Loucy (cell line): ENCODE measurements around the gene PKP4.
"Not testable (repeated sequence)": the region's sequence is repeated elsewhere in the genome, so short reads cannot be mapped to it uniquely, and the experiment has no call there.

ENCODE experiments used
- H2AFZ ChIP-seq: fragments of 200-600 bp; sonication (generic); 2 replicates; pipeline ENCODE4 v1.6.0; 2016; ENCODE audit warnings: antibody characterized with exemption, mild to moderate bottlenecking, low read length, moderate library complexity
- H3F3A ChIP-seq: fragments of 200-600 bp; 2 replicates; pipeline ENCODE4 v1.6.0; 2016; ENCODE audit warnings: antibody characterized with exemption, low read depth, mild to moderate bottlenecking
- H3K27me3 ChIP-seq: fragments of 200-600 bp; sonication (generic); 2 replicates; pipeline ENCODE4 v1.6.1; 2014; ENCODE audit warnings: low read length, mild to moderate bottlenecking; ENCODE audit not compliant: insufficient read depth, poor library complexity, severe bottlenecking
- H3K36me3 ChIP-seq: fragments of 200-600 bp; sonication (generic); 2 replicates; pipeline ENCODE4 v1.6.1; 2016; ENCODE audit warnings: low read length; ENCODE audit not compliant: insufficient read depth
- H3K4me1 ChIP-seq: fragments of 200-600 bp; sonication (generic); 2 replicates; pipeline ENCODE4 v1.5.1; 2014; ENCODE audit warnings: low read length, mild to moderate bottlenecking; ENCODE audit not compliant: insufficient read depth, poor library complexity, severe bottlenecking
- H3K4me2 ChIP-seq: fragments of 200-600 bp; sonication (generic); 2 replicates; pipeline ENCODE4 v1.6.0; 2014; ENCODE audit warnings: antibody characterized with exemption, low read length, low read depth, mild to moderate bottlenecking; ENCODE audit not compliant: poor library complexity, severe bottlenecking
- H3K4me3 ChIP-seq: fragments of 200-600 bp; sonication (generic); 2 replicates; pipeline ENCODE4 v1.5.1; 2014; ENCODE audit warnings: low read length, mild to moderate bottlenecking, mixed read lengths; ENCODE audit not compliant: poor library complexity, severe bottlenecking
- H3K79me2 ChIP-seq: fragments of 200-600 bp; sonication (generic); 2 replicates; pipeline ENCODE4 v1.6.1; 2014; ENCODE audit warnings: low read length; ENCODE audit not compliant: insufficient read depth
- H3K9ac ChIP-seq: fragments of 200-600 bp; sonication (generic); 2 replicates; pipeline ENCODE4 v1.6.0; 2014; ENCODE audit warnings: mild to moderate bottlenecking, low read depth, low read length, moderate library complexity; ENCODE audit not compliant: poor library complexity, severe bottlenecking
- H3K9me2 ChIP-seq: fragments of 200-600 bp; sonication (generic); replicated peaks from 2 replicates; pipeline ENCODE4 v1.6.1; 2016; ENCODE audit warnings: low read depth, low read length, mixed read lengths
- H3K9me3 ChIP-seq: fragments of 200-600 bp; sonication (generic); 2 replicates; pipeline ENCODE4 v1.6.1; 2014; ENCODE audit warnings: mild to moderate bottlenecking, antibody characterized with exemption, low read length, low read depth; ENCODE audit not compliant: insufficient read depth
- H4K20me1 ChIP-seq: fragments of 200-600 bp; sonication (generic); 2 replicates; pipeline ENCODE4 v1.6.0; 2014; ENCODE audit warnings: antibody characterized with exemption, low read length, mild to moderate bottlenecking; ENCODE audit not compliant: insufficient read depth, poor library complexity, severe bottlenecking
- CTCF ChIP-seq: fragments of 200-600 bp; sonication (generic); conservative IDR thresholded peaks from 2 replicates; pipeline ENCODE4 v1.5.1; 2014; ENCODE audit warnings: mild to moderate bottlenecking, antibody characterized with exemption, low read length
- EZH2phosphoT487 ChIP-seq: fragments of 200-600 bp; IDR thresholded peaks from 2 replicates; pipeline ENCODE4 v1.6.1; 2018; ENCODE audit warnings: antibody characterized with exemption, mild to moderate bottlenecking, moderate library complexity, borderline replicate concordance

Gene PKP4

GRCh38 chr2:158414538-158414937 is 42.2 kb upstream of the PKP4 start:
- Histone ChIP-seq H2AFZ (no peak overlapping the region), H3K4me2 (no peak overlapping the region), H3K79me2 (no peaks in the 10 kb centered on the region), H3K9ac (no peak overlapping the region), H3K27me3 (no peaks in the 10 kb centered on the region), H3F3A (no peaks in the 10 kb centered on the region), H3K9me2 (peaks cover 6% of the 10 kb centered on the region; the same call in 1 of the 2 replicates), H3K36me3 (no peaks in the 10 kb centered on the region), H3K4me3 (no peak overlapping the region), H3K9me3 (no peaks in the 10 kb centered on the region), H3K4me1 (no peaks in the 10 kb centered on the region), H4K20me1 (no peaks in the 10 kb centered on the region)
- TF ChIP-seq CTCF (no peak), EZH2phosphoT487 (no peak)

DNA sequence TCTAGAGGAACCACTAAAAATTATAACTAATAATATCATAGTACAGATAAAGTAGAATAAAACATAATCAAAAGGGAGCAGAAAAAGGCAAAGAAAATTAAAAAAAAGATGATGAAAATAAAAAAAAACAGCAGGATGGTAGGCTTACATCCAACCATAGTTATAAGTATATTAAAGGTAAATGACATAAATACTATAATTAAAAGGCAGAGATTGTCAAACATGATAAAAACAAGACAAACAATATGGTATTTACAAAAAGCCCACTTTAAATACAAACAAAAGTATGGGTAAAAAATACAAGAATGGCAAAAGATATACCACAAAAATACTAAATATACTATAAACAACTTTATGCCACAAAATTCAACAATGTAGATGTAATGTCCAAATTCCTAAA is 24.6 kb upstream of the PKP4 start:
- Histone ChIP-seq H3K9ac (no peak overlapping the region), H4K20me1 (no peaks in the 10 kb centered on the region), H2AFZ (no peak overlapping the region), H3K4me3 (no peak overlapping the region), H3K9me2 (no peaks in the 10 kb centered on the region), H3K79me2 (no peaks in the 10 kb centered on the region), H3K36me3 (no peaks in the 10 kb centered on the region), H3K4me1 (no peaks in the 10 kb centered on the region), H3F3A (no peaks in the 10 kb centered on the region), H3K4me2 (no peak overlapping the region), H3K9me3 (no peaks in the 10 kb centered on the region; the same call in 1 of the 2 replicates), H3K27me3 (no peaks in the 10 kb centered on the region)
- TF ChIP-seq CTCF (no peak), EZH2phosphoT487 (no peak)

- H3K4me1 ChIP-seq, H2AFZ ChIP-seq, H4K20me1 ChIP-seq, H3K9me2 ChIP-seq, H3K27me3 ChIP-seq, H3K4me2 ChIP-seq, H3K4me3 ChIP-seq, H3F3A ChIP-seq, H3K79me2 ChIP-seq, H3K9me3 ChIP-seq, H3K36me3 ChIP-seq, H3K9ac ChIP-seq: not testable (repeated sequence)
Measured at GRCh38 chr2:158433716-158434115, 23.0 kb upstream of the PKP4 start.

DNA sequence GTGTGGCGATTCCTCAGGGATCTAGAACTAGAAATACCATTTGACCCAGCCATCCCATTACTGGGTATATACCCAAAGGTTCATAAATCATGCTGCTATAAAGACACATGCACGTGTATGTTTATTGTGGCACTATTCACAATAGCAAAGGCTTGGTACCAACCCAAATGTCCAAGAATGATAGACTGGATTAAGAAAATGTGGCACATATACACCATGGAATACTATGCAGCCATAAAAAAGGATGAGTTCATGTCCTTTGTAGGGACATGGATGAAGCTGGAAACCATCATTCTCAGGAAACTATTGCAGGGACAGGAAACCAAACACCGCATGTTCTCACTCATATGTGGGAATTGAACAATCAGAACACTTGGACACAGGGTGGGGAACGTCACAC is 17.7 kb upstream of the PKP4 start:
- not testable (repeated sequence) for H3K4me2 ChIP-seq, H3K4me1 ChIP-seq, H2AFZ ChIP-seq, H3F3A ChIP-seq, H3K9me2 ChIP-seq, H3K9ac ChIP-seq, H3K36me3 ChIP-seq, H3K79me2 ChIP-seq, H3K9me3 ChIP-seq, H4K20me1 ChIP-seq, H3K27me3 ChIP-seq, H3K4me3 ChIP-seq
